ENCODE data around the gene KCNT1. TPM values are rescaled to one million over a fixed set of nuclear protein-coding genes. Genes with fewer than 3 reads are reported as not detected.

KCNT1 gene
- total RNA-seq, 3 donors from 2014 or later, result not detected

- Histone ChIP-seq H3K27ac (no peak overlapping the region), H3K4me3 (no peak overlapping the region), H3K4me1 (no peaks in the 10 kb centered on the region), H3K36me3 (no peaks in the 10 kb centered on the region), H3K27me3 (no peaks in the 10 kb centered on the region), H3K9me3 (no peaks in the 10 kb centered on the region)
- intact Hi-C loops (cut with DNase I; ENCODE audit: low total_unique reads), result no loop called here
- TF ChIP-seq POLR2AphosphoS5 (IDR thresholded peaks at IDR 0.05), result no peak
- no peak for DNase-seq (ENCODE audit: low spot score in 2 of 2)
Measured at GRCh38 chr9:135804581-135805421, 102.8 kb downstream of the KCNT1 start.

GRCh38 chr9:135805422-135806022, 103.5 kb downstream of the KCNT1 start:
- Histone ChIP-seq H3K36me3 (no peaks in the 10 kb centered on the region), H3K9me3 (no peaks in the 10 kb centered on the region), H3K27me3 (no peaks in the 10 kb centered on the region), H3K27ac (no peak overlapping the region), H3K4me1 (no peaks in the 10 kb centered on the region), H3K4me3 (no peak overlapping the region)
- no peak for DNase-seq (ENCODE audit: low spot score in 2 of 2)
- TF ChIP-seq POLR2AphosphoS5 (IDR thresholded peaks at IDR 0.05), result no peak
- TF ChIP-seq POLR2A (IDR thresholded peaks at IDR 0.05), result no peak
- TF ChIP-seq CTCF (IDR thresholded peaks at IDR 0.05), result no peak
- intact Hi-C loops (cut with DNase I; ENCODE audit: low total_unique reads), result no loop called here

GRCh38 chr9:135809166-135809565, 107.2 kb downstream of the KCNT1 start:
- H3K9me3 ChIP-seq, result no peaks in the 10 kb centered on the region
- no peak overlapping the region for H3K27ac ChIP-seq
- intact Hi-C loops (cut with DNase I; ENCODE audit: low total_unique reads), result no loop called here
- TF ChIP-seq POLR2AphosphoS5 (IDR thresholded peaks at IDR 0.05), result no peak
- no peak for TF ChIP-seq POLR2A (IDR thresholded peaks at IDR 0.05)
- no peak for TF ChIP-seq CTCF (IDR thresholded peaks at IDR 0.05)
- H3K36me3 ChIP-seq, result no peaks in the 10 kb centered on the region
- H3K4me3 ChIP-seq, result no peak overlapping the region
- H3K27me3 ChIP-seq, result no peaks in the 10 kb centered on the region
- H3K4me1 ChIP-seq, result no peaks in the 10 kb centered on the region
- peak in 1 of 2 donors; percentile 40 for DNase-seq (ENCODE audit: low spot score in 2 of 2)

- intact Hi-C loops (cut with DNase I; ENCODE audit: low total_unique reads), result no loop called here
Measured at GRCh38 chr9:135810806-135811575, 109.0 kb downstream of the KCNT1 start.

More at GRCh38 chr9:135810806-135811575, 109.0 kb downstream of the KCNT1 start:
- H3K36me3 ChIP-seq, result no peaks in the 10 kb centered on the region
- no peaks in the 10 kb centered on the region for H3K4me1 ChIP-seq
- H3K4me3 ChIP-seq, result no peak overlapping the region
- DNase-seq (ENCODE audit: low spot score in 2 of 2), result peak in 1 of 2 donors; percentile 50
- TF ChIP-seq CTCF (IDR thresholded peaks at IDR 0.05) (no peak), POLR2A (IDR thresholded peaks at IDR 0.05) (no peak), POLR2AphosphoS5 (IDR thresholded peaks at IDR 0.05) (no peak)
- H3K9me3 ChIP-seq, result no peaks in the 10 kb centered on the region
- H3K27me3 ChIP-seq, result no peaks in the 10 kb centered on the region
- no peak overlapping the region for H3K27ac ChIP-seq

Data from breast epithelium (tissue), 4 donors.